Measurements from ENCODE around the gene NRCAM. TPM values are rescaled to one million over a fixed set of nuclear protein-coding genes. Genes with fewer than 3 reads are reported as not detected.
"Not testable (repeated sequence)": the region's sequence is repeated elsewhere in the genome, so short reads cannot be mapped to it uniquely, and the experiment has no call there.

NRCAM gene
- total RNA-seq, 1 donor from 2014 or later, result 39.0 TPM

GRCh38 chr7:108263425-108263824 lies 192.8 kb downstream of the NRCAM start:
- Histone ChIP-seq H3K4me3 (ENCODE audit: low read depth, low read length) (no peak overlapping the region), H3K27me3 (ENCODE audit: control insufficient read depth, insufficient read depth, low read length) (no peaks in the 10 kb centered on the region), H3K36me3 (ENCODE audit: control insufficient read depth, insufficient read depth, low read length) (no peaks in the 10 kb centered on the region)
- no peak for DNase-seq (ENCODE audit: low read depth)
- TF ChIP-seq CTCF (IDR thresholded peaks at IDR 0.05; ENCODE audit: insufficient read depth, low read length, poor library complexity, severe bottlenecking), result no peak

GRCh38 chr7:108261560-108262255 lies 194.5 kb downstream of the NRCAM start:
- no peak for TF ChIP-seq CTCF (IDR thresholded peaks at IDR 0.05; ENCODE audit: insufficient read depth, low read length, poor library complexity, severe bottlenecking)
- H3K4me3 ChIP-seq (ENCODE audit: low read depth, low read length), result no peak overlapping the region
- no peak for DNase-seq (ENCODE audit: low read depth)
- H3K36me3 ChIP-seq (ENCODE audit: control insufficient read depth, insufficient read depth, low read length), result no peaks in the 10 kb centered on the region
- H3K27me3 ChIP-seq (ENCODE audit: control insufficient read depth, insufficient read depth, low read length), result no peaks in the 10 kb centered on the region

GRCh38 chr7:108259447-108259846 lies 196.8 kb downstream of the NRCAM start:
- not testable (repeated sequence) for H3K4me3 ChIP-seq (ENCODE audit: low read depth, low read length); H3K36me3 ChIP-seq (ENCODE audit: control insufficient read depth, insufficient read depth, low read length); H3K27me3 ChIP-seq (ENCODE audit: control insufficient read depth, insufficient read depth, low read length); DNase-seq (ENCODE audit: low read depth)

- no peak for TF ChIP-seq CTCF (IDR thresholded peaks at IDR 0.05; ENCODE audit: insufficient read depth, low read length, poor library complexity, severe bottlenecking)
- Histone ChIP-seq H3K36me3 (ENCODE audit: control insufficient read depth, insufficient read depth, low read length) (no peaks in the 10 kb centered on the region), H3K4me3 (ENCODE audit: low read depth, low read length) (no peak overlapping the region), H3K27me3 (ENCODE audit: control insufficient read depth, insufficient read depth, low read length) (no peaks in the 10 kb centered on the region)
- no peak for DNase-seq (ENCODE audit: low read depth)
Observed at GRCh38 chr7:108257954-108258353, 198.3 kb downstream of the NRCAM start.

- H3K4me3 ChIP-seq (ENCODE audit: low read depth, low read length), result no peak overlapping the region
- H3K27me3 ChIP-seq (ENCODE audit: control insufficient read depth, insufficient read depth, low read length), result no peaks in the 10 kb centered on the region
- DNase-seq (ENCODE audit: low read depth), result no peak
- H3K36me3 ChIP-seq (ENCODE audit: control insufficient read depth, insufficient read depth, low read length), result no peaks in the 10 kb centered on the region
- no peak for TF ChIP-seq CTCF (IDR thresholded peaks at IDR 0.05; ENCODE audit: insufficient read depth, low read length, poor library complexity, severe bottlenecking)
Observed at GRCh38 chr7:108254259-108254658, 202.0 kb downstream of the NRCAM start.

DNA sequence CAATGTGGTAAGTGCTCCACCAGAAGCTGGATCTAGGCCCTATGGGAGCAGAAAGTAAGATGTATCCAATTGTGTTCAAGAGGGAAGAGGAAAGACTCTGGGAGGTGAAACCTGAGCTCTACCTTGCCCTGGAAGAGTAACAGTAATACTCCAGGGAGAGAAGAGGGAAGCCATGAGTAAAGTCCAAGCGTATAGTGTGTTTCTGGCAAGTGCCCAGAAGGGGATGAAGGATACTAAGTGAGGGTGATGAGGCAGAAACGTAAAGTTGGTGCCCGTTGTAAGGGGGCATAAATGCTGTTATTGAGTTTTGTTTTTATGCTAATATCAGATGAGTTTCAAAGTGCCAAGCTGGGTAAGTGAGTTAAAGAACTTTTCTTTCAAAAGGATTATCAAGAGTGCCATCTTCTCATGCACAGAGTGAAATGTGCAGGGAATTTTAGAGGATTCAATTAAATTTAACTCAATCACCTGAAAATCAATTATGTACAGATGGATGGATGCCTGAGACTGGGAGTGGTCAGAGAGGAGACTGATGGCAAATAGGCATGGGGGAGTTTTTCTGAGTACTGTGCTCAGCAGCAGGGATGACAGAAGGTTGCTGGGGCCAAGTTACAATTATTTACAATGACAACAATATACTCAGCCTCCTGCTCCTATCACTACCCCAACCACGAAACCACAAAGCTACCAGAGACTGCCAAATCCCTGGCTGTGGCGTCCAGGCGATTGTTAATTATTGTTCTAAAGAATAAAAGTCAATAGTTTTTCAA lies 202.8 kb downstream of the NRCAM start:
- DNase-seq (ENCODE audit: low read depth), result no peak
- no peak for TF ChIP-seq CTCF (IDR thresholded peaks at IDR 0.05; ENCODE audit: insufficient read depth, low read length, poor library complexity, severe bottlenecking)
- no peaks in the 10 kb centered on the region for H3K36me3 ChIP-seq (ENCODE audit: control insufficient read depth, insufficient read depth, low read length)

More for the DNA sequence above, 202.8 kb downstream of the NRCAM start:
- Histone ChIP-seq H3K27me3 (ENCODE audit: control insufficient read depth, insufficient read depth, low read length) (no peaks in the 10 kb centered on the region), H3K4me3 (ENCODE audit: low read depth, low read length) (no peak overlapping the region)

All from kidney epithelial cell (primary cell).